Activated B cell treated with CpG ODN at 0.5 μM for 24 hours (primary cell): ENCODE results near the gene HS6ST1. TPM values are rescaled to one million over a fixed set of nuclear protein-coding genes. Genes with fewer than 3 reads are reported as not detected.
"Not testable (repeated sequence)": the region's sequence is repeated elsewhere in the genome, so short reads cannot be mapped to it uniquely, and the experiment has no call there.

Experiments
- ATAC-seq: fragments of 200-7000 bp; cut with Tn5 transposase; one replicate; pipeline ENCODE4 v1.10.0; 2021; ENCODE audit warnings: low read depth, mild to moderate bottlenecking, moderate library complexity
- CTCF ChIA-PET: fragments of 350-600 bp; sonication (Branson Sonifier 250); formaldehyde crosslinking; loops from one replicate; lab custom pipeline; 2021; ENCODE audit warnings: antibody characterized with exemption; lab: Charles Lee
- POLR2A ChIA-PET: fragments of 350-600 bp; sonication (Branson Sonifier 250); formaldehyde crosslinking; loops from one replicate; lab custom pipeline; 2021; ENCODE audit warnings: antibody characterized with exemption; lab: Charles Lee
- DNase-seq: peaks from one replicate; pipeline ENCODE4 v3.0.0; 2022
- H3K27ac Mint-ChIP-seq: one replicate; pipeline ENCODE4 v1.8.0; 2020; ENCODE audit warnings: mixed read lengths
- H3K27me3 Mint-ChIP-seq: one replicate; pipeline ENCODE4 v1.8.0; 2021; ENCODE audit warnings: mixed read lengths
- H3K36me3 Mint-ChIP-seq: one replicate; pipeline ENCODE4 v1.8.0; 2021; ENCODE audit warnings: low read depth, mixed read lengths
- H3K4me1 Mint-ChIP-seq: one replicate; pipeline ENCODE4 v1.8.0; 2021; ENCODE audit warnings: mixed read lengths
- H3K4me3 Mint-ChIP-seq: one replicate; pipeline ENCODE4 v1.8.0; 2020; ENCODE audit warnings: mild to moderate bottlenecking, mixed read lengths
- H3K9me3 Mint-ChIP-seq: one replicate; pipeline ENCODE4 v1.8.0; 2020; ENCODE audit warnings: mixed read lengths
- CTCF ChIP-seq: fragments of 200-600 bp; IDR thresholded peaks from one replicate; pipeline ENCODE4 v1.8.0; 2022; ENCODE audit warnings: antibody characterized with exemption, mild to moderate bottlenecking
- intact Hi-C: fragments of 100-400 bp; cut with micrococcal nuclease; formaldehyde crosslinking; loops from one replicate; pipeline ENCODE4 v1.15.1; 2024
- total RNA-seq: library from RNA; stranded (reverse); gene quantifications from 2 replicates; pipeline ENCODE4 v1.2.3, GENCODE V29; 2022

Gene HS6ST1
- total RNA-seq, 1 donor from 2014 or later: 16.9 TPM

- Mint-ChIP-seq H3K27ac (no peak overlapping the region), H3K36me3 (peaks cover 34% of the 10 kb centered on the region), H3K27me3 (no peaks in the 10 kb centered on the region), H3K4me1 (no peaks in the 10 kb centered on the region), H3K9me3 (peaks cover 17% of the 10 kb centered on the region), H3K4me3 (no peak overlapping the region)
- no peak for TF ChIP-seq CTCF
- ATAC-seq (no peak), DNase-seq (peak; percentile 12)
- ChIA-PET CTCF (no interaction called here), POLR2A (no interaction called here)
- intact Hi-C loops: no loop called here
Measured at GRCh38 chr2:128270672-128271596, 47.7 kb downstream of the HS6ST1 start.

GRCh38 chr2:128269990-128270671, 48.5 kb downstream of the HS6ST1 start:
- Mint-ChIP-seq H3K4me3 (no peak overlapping the region), H3K9me3 (peaks cover 10% of the 10 kb centered on the region), H3K27me3 (no peaks in the 10 kb centered on the region), H3K36me3 (peaks cover 26% of the 10 kb centered on the region), H3K4me1 (peaks cover 2% of the 10 kb centered on the region), H3K27ac (no peak overlapping the region)
- TF ChIP-seq CTCF: no peak
- ChIA-PET POLR2A (no interaction called here), CTCF (no interaction called here)
- ATAC-seq (no peak), DNase-seq (peak; percentile 7)
- intact Hi-C loops: no loop called here

- H3K27me3 Mint-ChIP-seq: no peaks in the 10 kb centered on the region
- peaks cover 2% of the 10 kb centered on the region for H3K4me1 Mint-ChIP-seq
- ChIA-PET CTCF (no interaction called here), POLR2A (no interaction called here)
- DNase-seq: no peak
- intact Hi-C loops: no loop called here
- no peak overlapping the region for H3K27ac Mint-ChIP-seq
- peaks cover 5% of the 10 kb centered on the region for H3K9me3 Mint-ChIP-seq
- no peak overlapping the region for H3K4me3 Mint-ChIP-seq
- no peak for TF ChIP-seq CTCF
- ATAC-seq: no peak
- peaks cover 21% of the 10 kb centered on the region for H3K36me3 Mint-ChIP-seq
Measured at GRCh38 chr2:128269063-128269989, 49.3 kb downstream of the HS6ST1 start.

GRCh38 chr2:128268611-128269010, 50.1 kb downstream of the HS6ST1 start:
- ATAC-seq, POLR2A ChIA-PET, H3K4me1 Mint-ChIP-seq, DNase-seq, H3K4me3 Mint-ChIP-seq, H3K27me3 Mint-ChIP-seq, intact Hi-C loops, H3K27ac Mint-ChIP-seq, CTCF ChIA-PET, H3K9me3 Mint-ChIP-seq: not testable (repeated sequence)
- H3K36me3 Mint-ChIP-seq: peaks cover 15% of the 10 kb centered on the region

- H3K27ac Mint-ChIP-seq, H3K9me3 Mint-ChIP-seq, ATAC-seq, H3K27me3 Mint-ChIP-seq, DNase-seq, H3K4me1 Mint-ChIP-seq, POLR2A ChIA-PET, intact Hi-C loops, H3K4me3 Mint-ChIP-seq, CTCF ChIA-PET: not testable (repeated sequence)
- peaks cover 13% of the 10 kb centered on the region for H3K36me3 Mint-ChIP-seq
Measured at GRCh38 chr2:128268145-128268544, 50.5 kb downstream of the HS6ST1 start.

GRCh38 chr2:128267649-128268048, 51.0 kb downstream of the HS6ST1 start:
- peaks cover 13% of the 10 kb centered on the region for H3K36me3 Mint-ChIP-seq
- intact Hi-C loops, CTCF ChIA-PET, H3K27ac Mint-ChIP-seq, H3K4me3 Mint-ChIP-seq, POLR2A ChIA-PET, H3K9me3 Mint-ChIP-seq, H3K27me3 Mint-ChIP-seq, H3K4me1 Mint-ChIP-seq, DNase-seq, ATAC-seq: not testable (repeated sequence)

- intact Hi-C loops, DNase-seq, H3K4me1 Mint-ChIP-seq, H3K27ac Mint-ChIP-seq, POLR2A ChIA-PET, H3K4me3 Mint-ChIP-seq, CTCF ChIA-PET, ATAC-seq, H3K27me3 Mint-ChIP-seq, H3K9me3 Mint-ChIP-seq: not testable (repeated sequence)
- H3K36me3 Mint-ChIP-seq: peaks cover 13% of the 10 kb centered on the region
Measured at GRCh38 chr2:128267197-128267596, 51.5 kb downstream of the HS6ST1 start.

GRCh38 chr2:128266463-128266862, 52.2 kb downstream of the HS6ST1 start:
- H3K4me3 Mint-ChIP-seq, H3K4me1 Mint-ChIP-seq, H3K27ac Mint-ChIP-seq, intact Hi-C loops, ATAC-seq, DNase-seq, H3K9me3 Mint-ChIP-seq, CTCF ChIA-PET, POLR2A ChIA-PET, H3K27me3 Mint-ChIP-seq: not testable (repeated sequence)
- H3K36me3 Mint-ChIP-seq: peaks cover 13% of the 10 kb centered on the region
